PC-3 (cell line): ENCODE results near the gene DDAH2. TPM values are rescaled to one million over a fixed set of nuclear protein-coding genes. Genes with fewer than 3 reads are reported as not detected.

ENCODE experiments used
- ATAC-seq: fragments of 200-7000 bp; cut with Tn5 transposase; 2 replicates; pipeline ENCODE4 v1.9.1; 2020; ENCODE audit warnings: mild to moderate bottlenecking, moderate library complexity
- BruUV-seq: library from RNA; stranded (reverse); fragments of 400-500 nt; replicated peaks from 2 replicates; lab custom pipeline; 2021; lab: Mats Ljungman, UMichigan
- CTCF ChIA-PET: fragments of 300-600 bp; sonication (Branson Sonifier 250); formaldehyde crosslinking; loops from one replicate; lab custom pipeline; 2022; ENCODE audit warnings: antibody characterized with exemption; lab: Charles Lee
- POLR2A ChIA-PET: fragments of 300-600 bp; sonication (Branson Sonifier 250); formaldehyde crosslinking; loops from one replicate; lab custom pipeline; 2022; ENCODE audit warnings: antibody characterized with exemption; ENCODE audit not compliant: unreplicated experiment; lab: Charles Lee
- DNase-seq: peaks from one replicate; pipeline ENCODE4 v3.0.0-alpha.2; 2015
- H2AFZ ChIP-seq: fragments of 300-600 bp; sonication (generic); 2 replicates; pipeline ENCODE4 v1.6.0; 2016; ENCODE audit warnings: antibody characterized with exemption, low read length
- H3F3A ChIP-seq: fragments of 300-600 bp; sonication (generic); one replicate; pipeline ENCODE4 v1.6.0; 2017; ENCODE audit warnings: antibody characterized with exemption, low read length, control low read depth, mild to moderate bottlenecking; ENCODE audit not compliant: unreplicated experiment
- H3K27ac ChIP-seq: fragments of 300-600 bp; sonication (generic); 2 replicates; pipeline ENCODE4 v1.5.1; 2016; ENCODE audit warnings: mild to moderate bottlenecking, low read length
- H3K27me3 ChIP-seq: fragments of 300-600 bp; sonication (generic); 2 replicates; pipeline ENCODE4 v1.6.1; 2016; ENCODE audit warnings: low read length, mixed read lengths
- H3K36me3 ChIP-seq: fragments of 300-600 bp; sonication (generic); 2 replicates; pipeline ENCODE4 v1.6.1; 2016; ENCODE audit warnings: low read depth, mixed run types, low read length, mixed read lengths
- H3K4me1 ChIP-seq: fragments of 300-600 bp; sonication (generic); 2 replicates; pipeline ENCODE4 v1.5.1; 2016; ENCODE audit warnings: low read length; ENCODE audit not compliant: insufficient read depth
- H3K4me2 ChIP-seq: fragments of 300-600 bp; sonication (generic); 2 replicates; pipeline ENCODE4 v1.6.0; 2016; ENCODE audit warnings: low read length
- H3K4me3 ChIP-seq: fragments of 300-600 bp; sonication (generic); 2 replicates; pipeline ENCODE4 v1.5.1; 2016; ENCODE audit warnings: mild to moderate bottlenecking, low read length, mixed read lengths
- H3K79me2 ChIP-seq: fragments of 300-600 bp; sonication (generic); 2 replicates; pipeline ENCODE4 v1.6.1; 2017; ENCODE audit warnings: low read length, mixed read lengths
- H3K9ac ChIP-seq: fragments of 300-600 bp; sonication (generic); 2 replicates; pipeline ENCODE4 v1.6.0; 2016; ENCODE audit warnings: mild to moderate bottlenecking, low read length
- H3K9me2 ChIP-seq: fragments of 300-600 bp; sonication (generic); replicated peaks from 2 replicates; pipeline ENCODE4 v1.6.1; 2016; ENCODE audit warnings: mixed run types, low read length, mixed read lengths
- H3K9me3 ChIP-seq: fragments of 300-600 bp; sonication (generic); 2 replicates; pipeline ENCODE4 v1.6.1; 2016; ENCODE audit warnings: low read length, mixed read lengths
- H4K20me1 ChIP-seq: fragments of 300-600 bp; sonication (generic); 2 replicates; pipeline ENCODE4 v1.6.1; 2016; ENCODE audit warnings: low read length, mixed read lengths
- EZH2 ChIP-seq: fragments of 300-600 bp; sonication (generic); IDR thresholded peaks from one replicate; pipeline ENCODE4 v1.6.1; 2017; ENCODE audit warnings: antibody characterized with exemption, mild to moderate bottlenecking, low read length; ENCODE audit not compliant: unreplicated experiment
- EZH2phosphoT487 ChIP-seq: fragments of 300-600 bp; sonication (generic); IDR thresholded peaks from 2 replicates; pipeline ENCODE4 v1.6.1; 2018; ENCODE audit warnings: mild to moderate bottlenecking, antibody characterized with exemption, low read length, borderline replicate concordance
- intact Hi-C: fragments of 100-400 bp; cut with micrococcal nuclease; formaldehyde crosslinking; loops from 2 replicates; pipeline ENCODE4 v1.9.0; 2023
- total RNA-seq: library from RNA; depleted of rRNA; stranded (reverse); fragments of >200 nt; gene quantifications from 2 replicates; pipeline ENCODE4 v1.2.3, GENCODE V29; 2014
- TF ChIP-seq, protein P1 (sequence below): fragments of 300-600 bp; sonication (generic); conservative IDR thresholded peaks from 2 replicates; pipeline ENCODE4 v1.5.1; 2017; ENCODE audit warnings: antibody characterized with exemption, low read depth, mild to moderate bottlenecking, low read length

Gene DDAH2
- total RNA-seq, 1 experiment from 2014 or later: 65.5 TPM

DNA sequence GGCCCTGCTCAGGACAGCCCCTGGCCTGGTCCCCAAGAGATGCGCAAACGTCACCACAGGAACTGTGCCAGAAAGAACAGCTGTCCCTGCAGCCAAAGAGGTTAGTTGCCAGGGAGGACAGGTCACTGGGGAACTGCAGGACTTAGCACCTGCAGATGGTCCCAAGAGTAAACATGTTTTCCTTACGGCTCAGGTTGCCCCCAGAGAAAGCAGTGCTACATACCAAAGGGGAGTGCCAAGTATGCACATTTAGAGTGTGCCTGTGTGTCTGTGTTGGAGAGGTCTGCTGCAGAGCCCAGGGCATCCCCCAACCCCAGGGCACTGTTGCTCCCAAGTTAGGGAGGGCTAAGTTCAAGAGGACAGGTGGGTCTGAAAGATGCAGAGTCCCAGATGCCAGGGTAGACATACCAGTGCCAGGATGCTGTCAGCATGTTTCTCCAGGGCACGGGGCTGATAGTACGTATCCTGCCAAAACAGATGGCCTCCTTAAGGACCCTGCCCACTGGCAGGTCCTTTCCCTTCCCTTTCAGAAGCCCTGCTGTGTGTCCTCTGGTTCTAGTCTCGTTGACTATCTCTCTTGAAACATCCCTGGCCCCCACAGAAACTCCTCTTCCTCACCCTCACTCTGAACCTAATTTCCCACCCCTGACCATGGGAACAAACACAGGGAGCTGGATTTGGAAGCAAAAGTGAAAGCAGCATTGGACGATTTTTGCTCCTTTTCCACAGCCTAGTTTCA is 27.3 kb downstream of the DDAH2 start:
- Histone ChIP-seq H3K27me3 (no peaks in the 10 kb centered on the region), H3K9me2 (no peaks in the 10 kb centered on the region), H3K9ac (peak overlapping the region; percentile 86), H3K27ac (peak overlapping the region; percentile 71; the same call in 1 of the 2 replicates), H4K20me1 (no peaks in the 10 kb centered on the region), H3K4me1 (peaks cover 10% of the 10 kb centered on the region), H3K79me2 (peaks cover 25% of the 10 kb centered on the region), H3K9me3 (no peaks in the 10 kb centered on the region), H3K4me2 (peak overlapping the region; percentile 95), H3K4me3 (peak overlapping the region; percentile 85), H3K36me3 (no peaks in the 10 kb centered on the region; the same call in 1 of the 2 replicates), H2AFZ (peak overlapping the region; percentile 87), H3F3A (no peaks in the 10 kb centered on the region)
- ChIA-PET CTCF (no interaction called here), POLR2A (interaction anchor here (0.6 kb wide), 2 partner anchors 24 to 1089 kb away, joined by 5 to 21 read pairs; no protein-coding TSS in a partner anchor)
- intact Hi-C loops: no loop called here
- no TSS peak for BruUV-seq
- TF ChIP-seq EZH2 (no peak), EZH2phosphoT487 (no peak)
- TF ChIP-seq, protein P1, sequence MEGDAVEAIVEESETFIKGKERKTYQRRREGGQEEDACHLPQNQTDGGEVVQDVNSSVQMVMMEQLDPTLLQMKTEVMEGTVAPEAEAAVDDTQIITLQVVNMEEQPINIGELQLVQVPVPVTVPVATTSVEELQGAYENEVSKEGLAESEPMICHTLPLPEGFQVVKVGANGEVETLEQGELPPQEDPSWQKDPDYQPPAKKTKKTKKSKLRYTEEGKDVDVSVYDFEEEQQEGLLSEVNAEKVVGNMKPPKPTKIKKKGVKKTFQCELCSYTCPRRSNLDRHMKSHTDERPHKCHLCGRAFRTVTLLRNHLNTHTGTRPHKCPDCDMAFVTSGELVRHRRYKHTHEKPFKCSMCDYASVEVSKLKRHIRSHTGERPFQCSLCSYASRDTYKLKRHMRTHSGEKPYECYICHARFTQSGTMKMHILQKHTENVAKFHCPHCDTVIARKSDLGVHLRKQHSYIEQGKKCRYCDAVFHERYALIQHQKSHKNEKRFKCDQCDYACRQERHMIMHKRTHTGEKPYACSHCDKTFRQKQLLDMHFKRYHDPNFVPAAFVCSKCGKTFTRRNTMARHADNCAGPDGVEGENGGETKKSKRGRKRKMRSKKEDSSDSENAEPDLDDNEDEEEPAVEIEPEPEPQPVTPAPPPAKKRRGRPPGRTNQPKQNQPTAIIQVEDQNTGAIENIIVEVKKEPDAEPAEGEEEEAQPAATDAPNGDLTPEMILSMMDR: no peak
- no peak for ATAC-seq
- DNase-seq: no peak

DNA sequence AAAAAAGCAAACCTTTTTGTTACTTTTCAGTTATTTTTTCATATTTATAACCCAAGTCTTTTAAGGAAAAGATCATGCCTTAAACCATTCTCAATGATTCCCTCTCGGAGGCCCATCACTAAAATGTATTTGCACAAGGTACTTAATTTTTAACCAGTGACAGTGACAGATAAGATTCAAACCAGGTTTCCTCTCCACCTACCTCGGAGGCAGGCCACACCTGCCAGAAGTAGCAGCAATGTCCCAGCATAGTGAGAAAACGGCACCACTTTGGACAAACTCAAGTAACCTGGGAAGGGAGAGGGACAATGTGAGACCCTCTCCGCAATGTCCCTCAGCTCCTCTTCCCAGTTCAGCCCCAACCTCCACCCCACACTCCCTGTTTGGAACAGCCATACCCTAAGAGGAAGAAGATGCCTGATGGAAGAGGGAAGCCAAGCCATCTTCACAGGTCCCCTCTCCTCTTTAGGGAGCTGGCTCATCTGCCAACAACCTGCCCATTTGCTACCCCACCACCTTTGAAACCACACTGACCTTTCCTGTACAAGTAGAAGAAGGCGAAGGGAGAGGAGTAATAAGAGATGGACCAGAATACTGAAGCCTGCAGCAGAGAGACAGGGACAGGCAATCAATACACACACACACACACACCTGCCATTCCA is 28.2 kb downstream of the DDAH2 start:
- intact Hi-C loops: no loop called here
- DNase-seq: no peak
- Histone ChIP-seq H3K4me3 (peak overlapping the region; percentile 85; the same call in 1 of the 2 replicates), H3K9me2 (no peaks in the 10 kb centered on the region), H3K79me2 (peaks cover 25% of the 10 kb centered on the region), H3K4me1 (peaks cover 10% of the 10 kb centered on the region), H3K27ac (no peak overlapping the region), H3K9me3 (no peaks in the 10 kb centered on the region), H3K36me3 (peaks cover 3% of the 10 kb centered on the region; the same call in 1 of the 2 replicates), H3K27me3 (no peaks in the 10 kb centered on the region), H3F3A (no peaks in the 10 kb centered on the region), H3K9ac (no peak overlapping the region), H4K20me1 (no peaks in the 10 kb centered on the region), H3K4me2 (peak overlapping the region; percentile 95; the same call in 1 of the 2 replicates), H2AFZ (no peak overlapping the region)
- ChIA-PET POLR2A (interaction anchor here (0.6 kb wide), 1 partner anchor 1090 kb away, joined by 5 read pairs; no protein-coding TSS in a partner anchor), CTCF (no interaction called here)
- ATAC-seq: no peak
- BruUV-seq: no TSS peak
- TF ChIP-seq, protein P1: no peak
- TF ChIP-seq EZH2phosphoT487 (no peak), EZH2 (no peak)
